Measurements from ENCODE around the gene NOX3. TPM values are rescaled to one million over a fixed set of nuclear protein-coding genes. Genes with fewer than 3 reads are reported as not detected.
"Not testable (repeated sequence)": the region's sequence is repeated elsewhere in the genome, so short reads cannot be mapped to it uniquely, and the experiment has no call there.

NOX3 gene
- total and polyA plus RNA-seq, 8 donors, result not detected

- Histone ChIP-seq H3K36me3 (no peaks in the 10 kb centered on the region), H3K9me3 (no peaks in the 10 kb centered on the region), H3K4me1 (no peaks in the 10 kb centered on the region), H3K4me3 (no peak overlapping the region), H3K27me3 (no peaks in the 10 kb centered on the region), H3K27ac (no peak overlapping the region)
- FAIRE-seq (no peak), DNase-seq (no peak), ATAC-seq (peak in 3 of 4 donors; percentile 57 to 69 (median 66))
- intact Hi-C loops (cut with DNase I), result no loop called here
- WGBS, 2 donors, result 33 to 47% methylated on average over 5 of the region's 5 CpGs
- TF ChIP-seq CTCF (IDR thresholded peaks at IDR 0.05), result no peak
These were observed 84.4 kb downstream of the NOX3 start for GRCh38 chr6:155371230-155371629.

GRCh38 chr6:155366325-155366724, 89.3 kb downstream of the NOX3 start:
- Histone ChIP-seq H3K4me1 (no peaks in the 10 kb centered on the region), H3K4me3 (no peak overlapping the region), H3K27ac (no peak overlapping the region), H3K9me3 (no peaks in the 10 kb centered on the region), H3K27me3 (no peaks in the 10 kb centered on the region), H3K36me3 (no peaks in the 10 kb centered on the region)
- no peak for FAIRE-seq
- TF ChIP-seq CTCF (IDR thresholded peaks at IDR 0.05), result no peak
- whole genome bisulfite sequencing, 2 donors, result 75 to 84% methylated on average over 6 of the region's 6 CpGs
- DNase-seq, result no peak
- no peak for ATAC-seq
- intact Hi-C loops (cut with DNase I), result no loop called here

GRCh38 chr6:155364844-155365437, 90.7 kb downstream of the NOX3 start:
- Histone ChIP-seq H3K36me3 (no peaks in the 10 kb centered on the region), H3K4me1 (no peaks in the 10 kb centered on the region), H3K27me3 (no peaks in the 10 kb centered on the region), H3K27ac (no peak overlapping the region), H3K9me3 (peaks cover 0 to 1% (median 0%) of the 10 kb centered on the region in 4 donors), H3K4me3 (no peak overlapping the region)
- FAIRE-seq (no peak), DNase-seq (no peak), ATAC-seq (no peak)
- 90 to 93% methylated on average over 3 of the region's 3 CpGs for WGBS, 2 donors
- TF ChIP-seq CTCF (IDR thresholded peaks at IDR 0.05), result no peak
- intact Hi-C loops (cut with DNase I), result no loop called here

GRCh38 chr6:155364021-155364420, 91.6 kb downstream of the NOX3 start:
- H3K4me1 ChIP-seq; ATAC-seq; intact Hi-C loops (cut with DNase I); H3K27ac ChIP-seq; H3K27me3 ChIP-seq; H3K9me3 ChIP-seq; H3K4me3 ChIP-seq; DNase-seq; H3K36me3 ChIP-seq; FAIRE-seq: not testable (repeated sequence)
- WGBS, 2 donors, result 82 to 89% methylated on average over 12 of the region's 12 CpGs

GRCh38 chr6:155362968-155363632, 92.5 kb downstream of the NOX3 start:
- H3K27ac ChIP-seq; H3K4me1 ChIP-seq; H3K9me3 ChIP-seq; H3K4me3 ChIP-seq; DNase-seq; ATAC-seq; FAIRE-seq; intact Hi-C loops (cut with DNase I); H3K27me3 ChIP-seq; H3K36me3 ChIP-seq: not testable (repeated sequence)
- 91 to 95% methylated on average over 31 to 39 of the region's 39 CpGs for WGBS, 2 donors

- TF ChIP-seq CTCF (IDR thresholded peaks at IDR 0.05), result no peak
- DNase-seq (no peak), FAIRE-seq (no peak), ATAC-seq (no peak)
- Histone ChIP-seq H3K27me3 (no peaks in the 10 kb centered on the region), H3K4me3 (no peak overlapping the region), H3K27ac (no peak overlapping the region), H3K4me1 (no peaks in the 10 kb centered on the region), H3K36me3 (no peaks in the 10 kb centered on the region), H3K9me3 (no peaks in the 10 kb centered on the region)
- intact Hi-C loops (cut with DNase I), result no loop called here
These were observed 101.5 kb downstream of the NOX3 start for GRCh38 chr6:155354167-155354566.

Data from pancreas (tissue), 10 donors.